ENCODE measurements around the gene PLCG1.
"Not testable (repeated sequence)": the region's sequence is repeated elsewhere in the genome, so short reads cannot be mapped to it uniquely, and the experiment has no call there.

Gene PLCG1

DNA sequence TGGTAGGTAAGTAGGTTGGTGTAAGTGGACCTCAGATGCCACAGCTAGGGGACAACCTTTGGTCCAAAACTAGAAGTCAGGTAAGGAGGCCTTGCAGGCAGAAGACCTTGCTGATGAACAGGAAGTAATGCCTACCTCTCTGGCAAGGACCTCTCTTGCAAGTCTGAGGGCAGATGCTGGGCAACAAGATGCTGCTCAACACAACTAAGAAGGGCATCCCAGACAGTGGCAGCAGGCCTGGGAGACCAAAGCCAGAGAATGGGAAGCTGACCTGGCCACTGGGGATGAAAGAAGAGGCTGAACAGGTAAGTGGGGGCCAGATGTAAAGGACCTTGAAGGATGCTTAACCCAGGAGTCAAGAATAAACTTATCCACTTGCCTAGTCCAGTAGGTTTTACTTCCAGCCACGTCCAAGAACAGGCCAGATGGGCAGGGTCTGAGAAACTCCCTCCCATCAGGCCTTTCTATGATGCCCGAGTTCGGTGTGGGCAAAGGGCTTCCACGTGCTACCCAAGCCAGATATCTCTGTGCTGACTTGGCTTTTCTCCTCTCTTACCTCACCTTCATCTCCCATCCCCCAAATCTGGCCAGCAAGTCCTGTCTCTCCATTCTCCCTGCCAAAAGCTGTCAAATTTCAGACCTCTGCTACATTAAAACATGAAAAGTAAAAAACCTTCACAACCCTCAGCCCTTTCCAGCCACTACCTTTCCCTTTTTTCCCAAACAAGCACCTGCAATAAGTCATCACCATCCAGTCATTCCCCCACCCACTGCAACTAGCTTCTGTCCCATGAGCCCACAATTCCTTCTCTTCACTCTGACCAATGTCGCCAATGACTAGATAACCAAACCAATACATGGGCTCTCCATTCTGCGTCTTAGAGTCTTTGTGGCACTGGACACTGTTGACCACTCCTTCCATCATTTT lies 11.5 kb upstream of the PLCG1 start:
- DNase-seq, result no peak

DNA sequence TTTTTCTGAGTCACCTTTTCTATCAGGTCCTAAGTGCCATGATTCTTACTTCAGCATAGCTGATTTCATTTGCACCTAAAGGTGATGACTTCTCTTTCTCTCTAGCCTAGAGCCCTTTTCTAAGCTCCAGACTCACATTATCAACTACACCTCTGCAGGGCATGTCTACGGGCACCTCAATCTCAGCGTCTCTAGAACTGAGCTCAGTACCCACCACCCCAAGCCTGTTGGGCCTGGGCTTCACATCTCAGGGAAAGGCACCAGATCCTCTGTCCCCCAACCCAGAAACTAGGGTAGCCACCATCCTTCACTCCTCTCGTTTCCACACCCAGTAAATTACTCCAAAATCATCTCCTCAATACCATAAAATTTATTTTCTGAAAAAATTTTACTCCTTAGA lies 10.6 kb upstream of the PLCG1 start:
- no peak for DNase-seq

DNA sequence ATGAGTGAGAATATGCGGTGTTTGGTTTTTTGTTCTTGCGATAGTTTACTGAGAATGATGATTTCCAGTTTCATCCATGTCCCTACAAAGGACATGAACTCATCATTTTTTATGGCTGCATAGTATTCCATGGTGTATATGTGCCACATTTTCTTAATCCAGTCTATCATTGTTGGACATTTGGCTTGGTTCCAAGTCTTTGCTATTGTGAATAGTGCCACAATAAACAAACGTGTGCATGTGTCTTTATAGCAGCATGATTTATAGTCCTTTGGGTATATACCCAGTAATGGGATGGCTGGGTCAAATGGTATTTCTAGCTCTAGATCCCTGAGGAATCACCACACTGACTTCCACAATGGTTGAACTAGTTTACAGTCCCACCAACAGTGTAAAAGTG lies 9.0 kb upstream of the PLCG1 start:
- DNase-seq, result not testable (repeated sequence)

DNA sequence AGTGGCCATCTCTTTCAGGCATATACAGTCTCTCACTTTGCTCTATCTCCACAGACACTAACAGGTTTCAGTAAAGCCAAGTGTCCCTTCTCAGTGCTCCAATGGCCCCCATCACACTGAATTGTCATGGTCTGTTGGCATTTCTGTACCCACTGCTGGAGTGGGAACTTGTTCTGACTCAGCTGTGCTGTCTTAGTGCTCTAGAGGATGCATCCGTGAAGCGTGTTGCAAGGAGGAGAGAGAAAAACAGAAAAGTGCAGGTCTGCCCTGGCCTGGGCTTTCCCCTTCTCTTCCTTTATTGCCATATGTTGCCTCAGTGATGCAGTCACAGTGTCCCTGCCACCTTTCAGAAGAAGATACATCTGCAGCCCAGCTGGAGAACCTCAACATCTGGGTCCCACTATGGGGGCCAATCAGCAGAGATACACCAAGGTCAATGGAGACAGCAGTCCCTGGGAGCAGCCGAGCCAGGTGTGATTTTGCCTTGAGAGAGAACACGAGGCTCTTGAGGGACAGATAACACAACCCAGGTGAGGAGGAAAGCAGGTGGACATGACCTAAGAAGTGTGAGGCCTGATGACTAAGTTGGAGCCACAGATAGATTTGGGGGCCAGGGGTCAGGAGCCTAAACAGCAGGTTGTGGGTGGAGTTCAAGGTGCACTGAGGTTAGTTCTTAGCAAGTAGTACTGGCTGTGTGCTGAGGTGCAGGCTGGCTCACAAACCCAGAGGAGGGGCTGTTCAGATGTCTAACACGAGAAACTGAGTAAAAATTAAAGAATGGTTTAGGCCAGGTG lies 5.6 kb upstream of the PLCG1 start:
- DNase-seq, result no peak

DNA sequence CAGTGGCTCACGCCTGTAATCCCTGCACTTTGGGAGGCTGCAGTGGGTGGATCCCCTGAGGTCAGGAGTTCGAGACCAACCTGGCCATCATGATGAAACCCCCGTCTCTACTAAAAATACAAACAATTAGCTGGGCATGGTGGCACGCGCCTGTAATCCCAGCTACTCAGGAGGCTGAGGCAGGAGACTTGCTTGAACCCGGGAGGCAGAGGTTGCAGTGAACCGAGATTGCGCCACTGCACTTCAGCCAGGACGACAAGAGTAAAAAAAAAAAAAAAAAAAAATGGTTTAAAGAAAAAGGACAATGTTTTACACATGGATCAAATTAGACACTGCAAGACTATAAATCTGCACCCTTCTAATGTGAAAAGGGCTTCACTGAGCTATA lies 5.0 kb upstream of the PLCG1 start:
- not testable (repeated sequence) for DNase-seq

DNA sequence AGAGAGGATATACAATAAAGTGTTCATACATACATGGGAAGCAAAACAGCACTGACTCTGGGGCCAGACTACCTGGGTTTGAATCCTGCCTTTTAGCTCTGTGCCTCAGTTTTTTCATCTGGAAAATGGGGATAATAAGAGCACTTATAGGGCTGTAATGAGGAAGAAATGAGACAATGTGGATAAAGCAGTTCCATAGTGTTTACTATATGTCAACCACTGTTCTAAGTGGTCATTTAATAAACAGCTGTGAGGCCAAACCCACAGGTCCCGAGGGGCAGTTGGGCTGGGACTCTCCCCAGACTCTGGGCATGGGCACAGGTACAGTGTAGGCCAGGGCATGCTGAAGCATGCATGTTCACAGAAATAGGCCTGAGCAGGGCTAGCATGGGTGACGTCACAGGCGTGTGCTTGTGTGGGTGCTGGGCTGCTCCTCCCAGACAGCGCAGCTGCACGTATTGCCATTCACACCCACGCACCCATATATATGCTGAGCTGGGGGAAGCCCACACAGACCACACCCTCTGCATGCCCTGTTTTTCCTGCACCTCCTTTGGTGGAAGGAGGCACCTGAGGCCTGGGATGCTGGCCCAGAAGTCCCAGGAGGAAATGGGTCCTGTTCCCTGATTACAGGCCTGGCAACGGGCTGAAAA lies 3.5 kb upstream of the PLCG1 start:
- peak; percentile 66 for DNase-seq

DNA sequence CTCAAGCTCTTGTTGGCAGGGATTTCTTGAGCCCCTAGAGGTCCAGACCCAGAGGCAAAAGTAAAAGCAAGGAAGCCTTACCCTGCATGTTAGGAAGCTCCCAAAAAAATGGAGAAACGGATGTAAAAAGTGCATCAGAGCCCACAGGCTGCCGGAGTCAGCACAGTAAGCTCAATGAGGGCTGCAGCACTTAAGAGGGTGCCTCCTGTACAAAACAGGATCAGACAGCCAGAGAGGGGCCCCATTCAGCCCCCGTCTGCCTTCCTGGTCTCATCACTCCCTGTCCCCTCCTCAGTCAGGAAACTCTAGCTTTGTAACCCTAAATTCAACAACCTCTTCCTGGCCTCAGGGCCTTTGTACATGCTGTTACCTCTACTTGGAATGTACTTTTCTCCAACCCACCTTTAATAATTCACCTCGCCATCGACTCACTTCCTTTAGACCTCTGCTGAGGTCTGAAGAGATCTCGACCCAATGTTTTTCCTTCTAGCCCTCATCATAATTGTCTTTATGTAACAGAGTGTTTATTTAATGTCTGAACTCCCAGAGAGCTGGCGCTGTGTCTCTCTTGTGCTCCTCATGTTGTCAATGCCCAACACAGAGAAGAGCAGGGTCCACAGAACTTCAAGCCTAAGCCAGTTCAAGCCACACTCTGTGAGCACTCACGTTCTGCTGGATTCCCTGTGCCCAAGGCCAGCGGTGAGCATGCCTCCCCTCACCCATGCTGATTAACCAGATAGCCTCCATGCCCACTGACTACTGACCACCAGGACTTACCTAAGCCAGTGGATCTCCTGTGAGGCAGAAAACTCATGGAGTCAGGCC lies 2.8 kb upstream of the PLCG1 start:
- no peak for DNase-seq

DNA sequence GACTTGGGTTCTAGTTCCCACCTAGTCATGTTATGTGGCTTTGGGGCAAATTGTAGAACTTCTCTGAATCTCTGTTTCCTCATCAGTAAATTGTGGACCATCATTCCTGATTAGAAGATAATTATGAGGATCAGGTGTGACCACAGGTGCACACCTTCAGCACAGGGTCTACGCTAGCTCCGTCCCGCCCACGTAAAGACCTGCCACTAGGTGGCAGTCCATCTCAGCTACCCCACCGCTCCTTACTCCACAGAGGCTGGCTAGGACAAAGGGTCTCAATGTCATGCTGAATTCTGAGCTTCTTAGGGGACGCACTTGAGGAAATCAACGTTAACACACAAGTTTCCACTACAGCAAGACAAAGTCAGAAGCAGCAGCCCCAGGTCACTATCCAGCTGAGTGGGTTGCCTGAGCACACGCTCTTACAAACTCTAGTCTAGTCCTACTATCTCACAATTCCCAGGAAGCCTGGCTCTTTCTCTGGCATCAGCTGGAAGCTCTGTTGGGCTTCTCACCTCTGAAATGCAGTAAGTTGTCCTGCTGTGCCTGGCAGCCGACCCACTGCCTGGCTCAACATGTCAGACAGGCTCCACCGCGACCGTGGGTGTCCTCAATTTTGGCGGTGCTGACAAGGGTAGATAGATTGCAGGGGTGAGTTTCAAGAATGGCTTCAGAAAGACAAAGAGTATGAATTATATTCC lies 2.0 kb upstream of the PLCG1 start:
- peak; percentile 20 for DNase-seq

DNA sequence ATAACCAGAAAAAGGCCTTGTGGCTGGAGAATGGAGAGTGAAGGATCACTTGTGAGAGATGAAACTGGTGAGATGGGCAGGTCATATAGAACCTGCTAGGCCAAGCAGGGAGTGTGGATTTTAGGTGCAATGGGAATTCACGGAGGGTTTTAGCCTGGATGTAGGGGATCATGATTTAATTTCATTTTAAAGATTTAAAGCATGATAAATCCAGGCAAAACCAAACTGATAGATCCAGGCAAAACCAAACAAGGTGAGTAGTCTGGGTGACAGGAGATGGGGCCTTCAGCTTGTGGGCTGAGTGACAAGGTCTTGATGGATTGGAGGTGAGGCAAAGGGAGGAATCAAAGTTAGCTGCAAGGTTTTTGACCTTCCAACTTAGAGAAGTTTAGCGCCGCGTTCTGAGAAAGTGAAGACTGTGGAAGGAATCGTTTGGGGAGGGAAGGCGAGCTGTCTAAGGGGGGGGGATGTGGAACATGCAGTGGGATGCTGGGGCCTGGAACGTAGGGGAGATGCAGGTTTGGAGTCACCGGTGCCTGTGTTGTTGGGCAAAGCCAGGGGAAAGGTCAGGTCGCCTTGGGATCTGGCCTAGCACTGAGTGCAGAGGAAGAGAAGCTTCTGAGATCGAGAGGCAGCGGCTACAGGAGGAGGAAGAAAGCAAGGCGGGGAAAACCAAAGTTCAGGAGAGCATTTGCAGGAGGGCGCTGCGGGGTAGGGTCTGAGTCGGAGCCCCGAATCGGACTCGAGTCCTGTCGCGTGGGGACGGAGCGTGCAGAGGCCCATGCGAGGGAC lies 1.3 kb upstream of the PLCG1 start:
- DNase-seq, result peak; percentile 2

DNA sequence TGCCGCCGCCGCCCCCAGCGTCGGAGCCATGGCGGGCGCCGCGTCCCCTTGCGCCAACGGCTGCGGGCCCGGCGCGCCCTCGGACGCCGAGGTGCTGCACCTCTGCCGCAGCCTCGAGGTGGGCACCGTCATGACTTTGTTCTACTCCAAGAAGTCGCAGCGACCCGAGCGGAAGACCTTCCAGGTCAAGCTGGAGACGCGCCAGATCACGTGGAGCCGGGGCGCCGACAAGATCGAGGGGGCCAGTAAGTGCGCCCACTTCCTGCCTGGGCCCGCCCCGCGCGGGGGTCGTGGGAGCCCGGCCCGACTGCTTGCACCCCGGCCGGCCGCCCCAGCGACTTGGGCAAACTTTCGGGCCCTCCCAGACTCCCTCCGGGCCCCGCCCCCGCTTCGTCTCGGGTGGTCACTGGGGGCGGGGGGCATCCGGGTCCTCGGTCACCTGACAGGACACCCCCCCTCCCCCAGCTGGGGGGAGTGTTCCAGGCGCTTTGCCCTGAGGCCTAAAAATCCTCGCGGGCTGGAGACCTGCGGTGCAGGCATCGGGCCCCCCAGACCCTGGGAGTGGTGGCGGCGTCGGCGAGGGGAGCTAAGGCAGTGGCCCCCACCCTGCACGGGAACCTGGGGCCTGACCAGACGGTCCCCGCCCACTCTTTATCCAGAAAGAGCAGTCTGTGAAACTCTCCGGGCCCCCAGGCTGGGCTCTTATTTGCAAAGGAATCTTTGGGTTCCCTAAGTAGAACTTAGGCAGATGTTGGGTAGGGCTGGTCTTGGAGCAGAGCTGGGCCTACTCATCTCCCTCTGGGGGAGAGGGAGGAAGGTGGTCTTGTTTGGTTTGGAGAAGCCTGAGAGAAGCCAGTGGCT lies 501 bp downstream of the PLCG1 start:
- no peak for DNase-seq

DNA sequence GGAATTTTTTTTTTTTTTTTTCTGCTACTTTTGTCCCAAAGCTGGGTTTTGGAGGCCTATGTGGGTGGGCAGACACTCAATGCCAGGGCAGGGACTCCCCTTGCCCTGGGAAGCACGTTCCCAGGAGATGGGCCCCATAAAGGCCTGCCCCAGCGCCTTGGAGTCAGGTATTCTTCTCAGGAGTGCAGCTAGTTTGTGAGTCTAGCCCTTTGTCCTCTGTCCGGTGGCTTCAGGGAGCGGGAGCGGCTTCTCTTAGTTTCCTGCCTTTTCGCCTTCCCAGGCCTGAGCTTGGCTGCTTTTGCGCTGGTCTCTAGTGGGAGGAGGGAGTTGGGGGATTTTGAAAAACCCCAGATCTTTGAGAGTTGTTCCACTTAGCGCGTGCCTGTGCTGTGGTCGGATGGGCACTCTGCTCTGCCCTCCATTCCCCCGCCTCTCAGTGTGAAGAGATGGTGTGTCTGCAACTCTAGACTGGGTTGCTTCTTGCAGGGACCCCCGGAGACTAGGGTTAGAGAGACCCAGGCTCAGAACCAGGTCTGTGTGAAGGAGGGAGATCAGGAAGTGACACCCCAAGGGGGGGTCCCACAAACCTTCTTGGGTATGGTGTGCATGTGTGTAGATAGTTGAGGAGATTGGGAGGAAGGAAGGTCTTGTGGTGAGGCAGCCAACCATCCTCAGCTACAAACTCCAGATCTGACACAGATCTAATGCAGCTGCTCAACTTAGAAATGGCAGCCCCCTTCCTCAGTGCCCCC lies 1.3 kb downstream of the PLCG1 start:
- DNase-seq, result no peak

DNA sequence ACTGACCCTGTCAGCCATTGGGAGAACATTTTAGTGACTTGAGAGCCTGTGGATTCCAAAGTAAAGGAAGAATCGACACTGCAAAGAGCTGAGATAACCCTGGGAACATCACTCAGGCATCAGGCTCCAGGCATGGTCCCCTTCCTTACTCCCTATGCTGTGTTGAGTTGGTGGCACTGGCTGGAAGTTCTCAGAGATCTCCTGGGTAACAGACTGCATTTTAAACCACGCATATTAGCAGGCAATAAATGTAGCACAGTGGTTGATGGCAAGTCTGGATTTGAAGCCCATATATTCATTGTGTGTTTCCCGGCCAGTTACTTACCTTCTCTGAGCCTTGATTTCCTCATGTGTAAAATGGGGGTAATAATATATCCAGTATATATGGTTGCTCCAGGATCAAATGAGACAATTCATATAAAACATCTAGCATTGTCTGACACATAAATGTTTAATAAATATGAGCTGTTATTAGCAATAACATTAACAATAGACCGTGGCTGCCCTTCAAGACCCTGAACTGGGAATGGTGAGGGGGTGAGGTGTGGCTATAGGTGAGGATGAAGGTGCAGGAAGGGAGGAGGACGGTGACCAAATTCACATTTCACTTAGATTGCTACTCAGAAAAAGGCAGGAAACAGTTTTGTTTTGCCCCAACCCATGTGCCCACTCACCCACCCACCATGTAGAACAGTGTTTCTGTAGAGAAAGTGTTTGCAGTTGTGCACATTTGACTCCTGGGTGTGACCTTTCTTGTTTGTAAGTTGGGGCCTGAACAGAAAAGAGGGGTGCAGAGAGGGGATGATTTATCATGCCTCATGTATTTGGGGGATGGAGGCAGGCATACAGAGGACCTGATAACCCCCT lies 2.1 kb downstream of the PLCG1 start:
- DNase-seq, result no peak

DNA sequence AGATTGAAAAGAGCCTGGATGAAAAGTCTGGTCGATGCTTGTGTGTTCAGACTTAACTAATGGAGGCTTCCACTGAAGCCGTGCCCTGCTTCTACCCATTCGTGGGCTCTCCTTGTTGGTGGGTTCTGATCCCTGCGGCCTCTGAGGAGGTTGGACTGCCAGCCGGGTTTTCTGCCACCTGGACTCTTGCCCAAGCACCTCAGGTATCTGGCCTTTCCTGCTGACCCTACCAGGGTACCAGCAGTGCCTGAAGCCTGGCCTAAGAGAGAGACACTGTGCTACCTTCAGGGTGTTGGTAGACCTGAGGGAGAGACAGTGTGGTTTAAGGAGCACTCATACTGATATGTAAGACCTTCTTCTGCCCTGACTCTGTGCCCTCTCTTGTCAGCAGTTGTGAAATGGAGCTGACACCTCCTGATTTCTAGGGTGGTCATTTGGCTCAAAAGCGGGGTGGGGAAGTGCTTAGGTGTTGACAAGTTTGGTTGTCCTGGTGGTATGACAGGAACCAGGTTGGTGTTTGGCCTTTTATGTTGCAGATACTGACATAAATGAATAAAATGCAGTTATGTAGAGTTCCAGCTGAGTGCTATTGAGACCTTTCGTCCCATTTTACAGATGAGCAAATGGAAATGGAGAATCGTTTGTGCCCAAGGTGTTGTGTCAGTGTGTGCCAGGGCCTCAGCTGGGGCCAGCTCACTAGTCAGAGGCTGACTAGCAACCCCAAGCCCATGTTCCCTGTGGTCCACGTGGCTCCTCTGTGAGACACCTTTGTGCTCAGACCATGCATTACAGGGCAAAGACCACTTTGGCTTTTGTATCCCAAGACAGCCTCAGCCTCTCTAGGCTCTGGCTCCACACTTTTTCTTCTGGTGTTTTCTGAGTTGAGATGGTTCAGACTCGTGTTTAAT lies 3.1 kb downstream of the PLCG1 start:
- DNase-seq, result no peak

DNA sequence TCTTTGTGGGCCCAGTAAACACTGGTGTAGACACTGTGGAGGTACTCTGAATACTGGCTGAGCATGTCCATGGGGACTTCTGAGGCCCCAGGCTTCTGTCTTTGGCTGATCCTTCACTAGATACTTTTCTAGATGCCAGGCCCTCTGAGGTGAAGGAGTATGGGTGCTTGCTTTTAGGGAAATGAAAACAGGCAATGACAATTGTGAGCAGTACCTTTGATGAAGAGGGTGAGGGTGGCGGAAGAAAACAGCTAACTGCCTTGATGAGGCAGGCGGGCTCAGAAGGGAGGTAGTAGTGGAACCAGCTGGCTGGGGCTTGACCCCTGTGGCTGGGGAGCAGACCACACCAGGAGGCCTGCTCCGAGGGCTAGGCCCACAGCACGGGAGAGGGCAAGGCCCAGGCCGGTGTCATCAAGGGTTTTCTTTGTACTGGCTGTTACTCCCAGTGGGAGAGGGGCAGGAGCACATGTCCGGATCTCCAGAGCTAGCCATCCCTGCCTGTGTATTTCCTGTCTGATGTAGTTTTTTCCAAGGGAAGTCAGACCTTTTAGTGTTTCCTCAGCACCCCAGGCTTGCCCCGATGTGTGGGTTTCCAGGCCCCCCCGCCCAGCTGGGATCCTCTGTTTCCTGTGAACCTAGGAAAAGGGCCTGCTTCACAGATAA lies 3.9 kb downstream of the PLCG1 start:
- no peak for DNase-seq

DNA sequence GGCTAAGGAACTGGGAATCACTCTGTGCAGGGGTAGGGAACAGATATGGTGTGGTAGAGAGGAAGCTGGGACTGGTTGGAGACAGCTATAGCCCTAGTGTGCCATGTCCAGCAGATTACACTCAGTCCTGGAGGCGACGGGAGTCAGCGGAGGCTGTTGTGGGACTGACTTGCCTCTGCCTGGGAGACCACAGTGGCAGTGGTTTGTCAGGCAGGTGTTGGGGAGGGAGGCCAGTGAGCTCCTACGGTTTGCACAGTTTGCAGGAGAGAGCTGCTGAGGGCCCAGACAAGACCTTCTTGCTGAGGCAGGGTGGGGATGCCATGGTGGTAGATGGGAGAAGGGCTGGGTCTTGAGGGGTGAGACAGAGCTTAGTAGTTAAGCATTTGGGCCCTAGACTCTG lies 4.9 kb downstream of the PLCG1 start:
- no peak for DNase-seq

DNA sequence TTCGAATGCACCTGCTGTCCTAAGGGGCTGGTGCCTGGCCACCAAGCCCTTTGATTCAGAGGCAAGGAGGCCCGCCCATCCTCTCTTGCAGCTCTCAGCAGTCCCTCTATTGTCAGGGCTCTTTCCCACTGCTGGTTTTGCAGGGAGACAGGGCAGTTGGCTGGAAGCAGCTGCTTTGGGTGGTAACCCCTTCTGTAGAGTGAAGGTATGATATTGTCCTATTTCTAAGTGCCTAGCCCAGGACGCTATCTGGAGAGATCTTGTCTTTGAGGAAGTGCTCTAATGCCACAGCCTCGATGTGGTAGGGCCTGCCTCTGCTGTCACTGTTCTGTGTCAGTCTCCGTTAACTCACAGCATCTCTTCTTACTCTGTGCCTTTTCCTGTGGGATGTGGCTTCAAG lies 5.6 kb downstream of the PLCG1 start:
- no peak for DNase-seq

DNA sequence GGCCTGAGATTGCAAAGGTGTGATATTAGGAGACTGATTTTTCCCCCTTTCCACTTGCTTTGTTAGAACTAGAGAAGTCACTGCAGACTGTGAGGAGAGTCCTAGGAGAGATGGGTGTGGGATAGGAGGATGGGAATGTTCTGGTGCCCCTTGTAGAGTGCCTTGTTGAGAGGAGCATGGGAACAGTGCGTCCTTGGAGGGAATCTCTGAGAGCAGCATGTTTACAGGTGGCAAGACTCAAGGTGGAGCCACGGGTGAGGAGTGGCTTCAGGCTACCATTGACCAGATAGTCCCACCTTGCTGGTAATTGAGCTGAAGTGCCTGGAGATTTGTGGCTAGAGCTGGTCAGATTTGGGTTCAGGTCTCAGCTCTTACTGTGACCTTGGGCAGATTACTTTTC lies 6.0 kb downstream of the PLCG1 start:
- no peak for DNase-seq

All from inflammatory macrophage treated with lipopolysaccharide for 4 hours (primary cell).